GM18858 (cell line): ENCODE results near the gene GPR160.

Experiments
- ATAC-seq: cut with Tn5 transposase; IDR thresholded peaks from one replicate; pipeline ENCODE4 v1.9.1; 2021; ENCODE audit not compliant: unreplicated experiment

GPR160 gene

GRCh38 chr3:170027233-170028102 lies 10.3 kb upstream of the GPR160 start:
- ATAC-seq: no peak

GRCh38 chr3:170033489-170033888 lies 4.3 kb upstream of the GPR160 start:
- no peak for ATAC-seq

DNA sequence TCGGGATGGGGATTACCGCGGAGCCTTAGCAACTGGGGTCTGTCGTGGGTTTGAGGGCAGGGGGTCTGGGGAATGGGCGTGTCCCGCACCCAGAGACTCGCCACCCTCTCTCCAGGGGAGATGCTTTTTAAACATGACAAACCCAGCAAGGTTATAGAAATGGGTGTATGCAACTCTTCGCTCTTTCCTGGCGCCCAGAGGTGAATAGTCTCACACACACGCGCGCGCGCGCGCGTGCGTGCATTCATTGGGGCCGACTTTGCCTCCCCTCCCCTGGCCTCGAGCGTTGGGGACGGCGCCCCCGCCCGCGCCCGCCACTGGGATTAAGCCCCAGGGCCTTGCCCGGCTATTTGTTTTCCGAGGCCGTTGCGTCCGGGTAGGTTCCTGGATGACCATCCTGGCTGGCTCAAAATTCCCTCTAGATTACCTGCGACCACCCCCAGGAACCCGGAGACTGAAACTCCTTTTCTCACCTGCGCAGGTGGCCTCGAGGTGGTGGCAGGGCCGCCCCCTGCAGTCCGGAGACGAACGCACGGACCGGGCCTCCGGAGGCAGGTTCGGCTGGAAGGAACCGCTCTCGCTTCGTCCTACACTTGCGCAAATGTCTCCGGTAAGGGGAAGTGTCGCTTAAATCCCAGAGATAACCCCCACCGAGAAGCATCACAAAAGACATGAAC lies 777 bp downstream of the GPR160 start:
- ATAC-seq: no peak

DNA sequence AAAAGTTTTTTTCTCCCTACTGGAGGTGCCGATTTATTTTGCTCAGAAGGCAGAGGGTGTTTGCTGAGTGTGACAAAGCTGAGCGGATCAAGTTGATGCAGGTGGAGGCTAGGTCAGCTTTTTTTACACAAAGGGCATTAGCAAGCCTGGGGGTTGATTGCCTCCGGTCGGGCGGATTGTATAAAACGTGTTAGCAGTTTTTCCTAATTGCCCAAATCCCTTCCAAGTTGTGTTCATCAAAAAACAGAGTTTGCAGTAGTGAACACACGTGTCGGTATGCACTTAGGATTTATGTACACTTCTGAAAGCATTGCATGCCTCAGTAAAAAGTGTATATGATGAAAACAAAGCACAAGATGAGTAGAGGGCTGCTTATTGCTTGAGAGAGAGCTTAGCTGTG lies 2.6 kb downstream of the GPR160 start:
- ATAC-seq: no peak

DNA sequence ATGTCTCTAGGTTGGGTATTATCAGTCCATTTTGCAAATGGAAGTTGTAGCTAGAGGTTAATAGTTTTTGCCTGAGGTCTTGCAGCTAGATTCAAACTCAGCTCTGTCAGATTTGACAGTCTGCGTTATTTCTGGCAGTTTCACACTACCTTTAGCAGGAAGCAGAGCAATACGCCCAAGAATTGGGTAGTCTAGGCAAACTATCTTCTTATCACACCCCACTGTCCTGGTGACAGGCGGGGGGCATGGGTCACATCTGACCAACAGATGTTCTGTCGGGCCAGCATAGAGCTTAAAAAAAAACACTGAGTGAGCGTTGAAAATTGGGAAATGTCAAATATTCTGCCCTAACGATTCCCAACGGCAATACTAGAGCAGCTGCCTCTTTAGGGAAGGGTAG lies 5.7 kb downstream of the GPR160 start:
- no peak for ATAC-seq

- ATAC-seq: no peak
Measured at GRCh38 chr3:170044271-170044670, 6.5 kb downstream of the GPR160 start.

- peak; percentile 87 for ATAC-seq
Measured at GRCh38 chr3:170044795-170045244, 7.0 kb downstream of the GPR160 start.

DNA sequence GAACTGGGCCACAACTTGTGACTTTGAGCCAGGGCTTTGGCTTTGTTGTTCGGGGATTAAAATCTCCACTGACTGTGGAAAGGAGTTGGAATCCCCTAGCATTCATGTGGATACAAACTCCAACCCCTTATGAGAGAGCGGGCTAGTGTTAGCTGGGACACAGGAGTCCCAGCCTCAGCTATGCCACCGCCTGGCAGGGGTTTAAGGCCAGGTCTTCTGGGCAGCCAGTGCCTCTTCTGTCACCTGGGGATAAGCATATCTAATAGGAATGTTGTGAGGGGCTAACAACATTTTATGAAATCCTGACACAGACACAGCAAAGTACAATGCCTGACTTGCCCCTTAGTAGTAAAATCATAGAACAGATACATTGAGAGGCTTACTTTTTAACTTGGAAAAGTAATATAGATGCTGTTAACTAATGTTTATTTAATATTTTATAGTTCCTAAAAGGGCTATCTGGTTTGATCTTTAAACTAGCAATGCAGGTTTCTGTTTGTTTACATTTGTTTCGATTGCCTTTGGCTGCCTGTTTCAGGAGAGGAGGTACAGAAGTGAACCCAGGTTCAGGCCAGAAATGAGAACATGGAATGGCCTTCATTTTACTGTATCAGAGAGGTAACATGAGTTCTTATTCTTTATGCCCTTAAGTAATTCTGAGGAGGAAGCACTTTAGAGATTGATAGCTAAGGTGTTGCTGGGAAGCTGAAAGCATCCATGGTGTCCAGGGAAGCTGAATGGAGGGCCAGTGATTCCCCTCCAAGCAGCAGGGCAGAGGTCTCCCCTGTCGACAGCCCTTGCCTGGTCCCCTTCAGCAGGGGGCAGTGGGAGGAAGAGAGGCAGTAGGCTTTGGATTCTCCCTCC lies 8.7 kb downstream of the GPR160 start:
- no peak for ATAC-seq

DNA sequence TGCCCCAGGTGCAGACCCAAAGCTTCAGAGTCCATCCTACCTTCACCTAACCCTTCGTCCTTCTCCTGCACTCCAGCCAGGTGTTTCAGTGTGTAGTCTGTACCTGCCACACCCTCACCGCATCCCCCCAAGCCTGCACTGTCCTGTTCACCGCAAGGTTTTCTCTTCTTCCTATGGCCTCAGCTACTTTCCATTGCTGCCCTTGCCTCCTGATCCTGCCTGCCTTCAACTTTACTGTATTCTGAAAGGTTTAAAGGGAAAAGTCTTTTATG lies 9.3 kb downstream of the GPR160 start:
- ATAC-seq: no peak

- ATAC-seq: no peak
Measured at GRCh38 chr3:170049146-170050000, 11.6 kb downstream of the GPR160 start.

DNA sequence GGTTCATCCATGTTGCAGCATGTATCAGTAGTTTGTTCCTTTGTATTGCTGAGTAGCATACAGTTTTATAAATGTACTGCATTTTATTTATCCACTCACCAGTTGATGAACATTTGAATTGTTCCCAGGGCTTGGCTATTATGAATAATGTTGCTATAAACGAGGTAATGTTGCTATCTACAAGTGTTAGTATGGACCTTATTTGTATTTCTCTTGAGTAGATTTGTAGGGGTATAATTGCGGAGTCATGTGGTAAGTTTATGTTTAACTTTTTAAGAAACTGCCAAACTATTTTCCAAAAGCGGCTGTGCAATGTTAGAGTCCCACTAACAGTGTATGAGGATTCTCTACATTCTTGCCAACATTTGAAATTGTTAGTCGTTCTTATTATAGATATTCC lies 13.0 kb downstream of the GPR160 start:
- no peak for ATAC-seq

DNA sequence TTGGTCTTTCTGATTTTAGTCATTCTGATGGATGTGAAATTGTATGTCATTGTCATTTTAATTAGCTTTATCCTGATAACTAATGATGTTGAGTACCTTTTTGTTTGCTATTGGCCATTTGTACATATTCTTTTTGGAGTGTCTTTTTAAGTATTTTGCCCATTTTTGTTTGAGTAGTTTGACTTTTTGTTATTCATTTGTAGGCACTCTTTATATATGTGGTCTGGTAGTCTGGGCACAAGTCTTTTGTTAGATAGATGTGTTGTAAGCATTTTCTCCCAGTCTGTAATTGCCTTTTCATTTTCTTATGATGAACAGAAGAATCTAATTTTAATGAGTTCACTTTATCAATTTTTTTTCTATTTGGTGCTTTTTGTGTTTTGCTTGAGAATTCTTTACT lies 14.6 kb downstream of the GPR160 start:
- no peak for ATAC-seq

GRCh38 chr3:170054204-170054603 lies 16.4 kb downstream of the GPR160 start:
- no peak for ATAC-seq

GRCh38 chr3:170055209-170055608 lies 17.4 kb downstream of the GPR160 start:
- peak; percentile 63 for ATAC-seq

DNA sequence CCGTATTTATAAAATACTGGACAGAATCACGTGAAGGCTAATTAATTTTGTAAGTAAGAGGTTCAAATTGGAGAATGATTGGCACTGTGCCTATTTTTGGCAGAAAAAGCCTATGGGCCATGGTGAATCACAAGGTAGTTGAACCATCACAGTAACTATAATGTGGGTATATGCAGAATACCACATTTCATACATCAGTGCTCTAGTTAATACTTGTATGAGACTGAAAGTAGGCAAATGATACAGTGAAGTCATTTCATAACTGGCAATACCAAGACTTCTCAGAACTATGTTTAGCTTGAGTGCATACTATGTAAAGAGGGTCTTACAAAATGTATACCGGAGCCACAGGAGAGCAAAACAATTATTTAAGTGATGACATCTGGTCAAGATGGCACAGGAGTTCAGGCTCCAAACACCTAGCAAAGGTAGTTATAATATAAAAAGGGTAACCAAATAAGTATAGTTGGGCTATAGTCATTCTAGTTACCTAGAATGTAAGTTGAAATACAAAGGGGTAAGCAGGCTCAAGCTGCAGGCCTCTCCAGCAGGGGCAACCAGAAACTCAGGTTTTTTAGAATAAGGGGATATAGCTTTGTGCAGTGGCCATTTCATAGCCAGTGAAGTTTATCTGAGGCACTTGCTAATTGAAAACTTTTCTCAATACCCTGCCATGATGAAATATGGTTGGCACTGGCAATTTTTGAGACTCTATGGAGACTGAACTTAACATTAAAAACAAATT lies 19.1 kb downstream of the GPR160 start:
- peak; percentile 88 for ATAC-seq

GRCh38 chr3:170057550-170057949 lies 19.8 kb downstream of the GPR160 start:
- no peak for ATAC-seq

DNA sequence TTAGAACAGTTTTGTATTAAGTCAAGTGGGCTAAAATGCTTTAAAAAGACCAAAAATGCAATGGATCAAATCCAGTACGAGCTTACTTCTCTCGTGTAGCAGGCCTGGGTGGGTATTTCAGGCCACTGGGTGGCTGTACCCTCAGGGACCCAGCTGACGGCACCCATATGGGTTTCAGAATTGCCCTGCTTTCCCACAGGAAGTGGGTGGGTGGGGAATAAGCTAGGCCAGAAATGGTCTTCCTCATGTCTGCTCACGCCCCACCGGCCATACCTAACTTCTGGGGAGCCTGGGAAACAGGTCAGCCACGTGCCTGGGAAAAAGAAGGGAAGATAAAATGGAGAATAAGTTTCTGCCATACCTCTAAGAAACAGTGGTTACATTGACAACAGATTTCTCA lies 20.3 kb downstream of the GPR160 start:
- ATAC-seq: no peak

- no peak for ATAC-seq
Measured at GRCh38 chr3:170059447-170059846, 21.7 kb downstream of the GPR160 start.

DNA sequence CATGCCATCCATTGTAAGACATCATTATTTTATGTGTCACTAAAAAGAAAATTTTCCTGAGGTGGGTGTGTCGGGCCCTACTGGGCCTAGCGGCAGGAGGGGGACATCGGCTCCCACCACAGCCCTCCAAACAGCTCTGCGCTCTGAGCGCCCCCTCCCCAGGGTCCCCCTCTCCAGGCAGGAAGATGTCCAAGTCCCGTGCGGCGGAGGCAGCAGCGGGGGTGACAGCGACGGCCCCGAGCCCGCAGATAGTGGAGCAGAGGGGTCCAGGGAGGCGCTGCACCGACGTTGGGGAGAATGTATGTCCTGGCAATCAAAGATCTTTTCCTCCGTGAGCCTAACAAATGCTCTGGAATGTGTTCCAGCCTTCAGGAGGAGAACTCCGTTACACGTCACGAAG lies 24.3 kb downstream of the GPR160 start:
- no peak for ATAC-seq

GRCh38 chr3:170062769-170063168 lies 25.0 kb downstream of the GPR160 start:
- no peak for ATAC-seq
